Stimulated activated CD8-positive, alpha-beta memory T cell treated with anti-CD3 and anti-CD28 coated beads, Interleukin-12 subunit alpha, Interleukin-12 subunit beta, amount 100 ng/mL, for 24 hours (primary cell): ENCODE data around the gene MPZL1.

ENCODE experiments used
- DNase-seq: peaks from one replicate; pipeline ENCODE4 v3.0.0-alpha.2; 2020; ENCODE audit errors: extremely low read depth

Gene MPZL1

DNA sequence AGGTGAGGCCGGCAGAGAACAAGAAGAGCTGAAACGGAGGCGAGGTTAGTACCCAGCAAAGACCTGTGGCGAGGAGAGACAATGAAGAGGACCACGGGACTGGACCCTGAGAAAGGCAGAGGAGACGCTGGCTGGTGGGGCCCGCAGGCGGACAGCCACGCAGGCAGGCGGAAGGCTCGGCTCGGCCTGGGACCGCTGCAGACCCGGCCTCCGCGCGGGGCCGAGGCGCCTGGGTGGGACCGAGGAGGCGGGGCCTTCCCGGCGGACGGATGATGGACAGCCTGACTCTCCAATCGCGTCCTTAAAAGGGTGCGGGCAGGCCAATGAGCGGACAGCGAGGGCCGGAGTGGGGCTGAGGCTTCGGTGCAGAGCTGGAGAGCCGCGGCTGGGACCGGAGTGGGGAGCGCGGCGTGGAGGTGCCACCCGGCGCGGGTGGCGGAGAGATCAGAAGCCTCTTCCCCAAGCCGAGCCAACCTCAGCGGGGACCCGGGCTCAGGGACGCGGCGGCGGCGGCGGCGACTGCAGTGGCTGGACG is at the start of gene MPZL1:
Gene MPZL1 (plus strand): TSS at position 366 of the 535 bp plus-strand sequence. CDS start 170 bp downstream, outside the sequence.
- DNase-seq: peak; percentile 74

DNA sequence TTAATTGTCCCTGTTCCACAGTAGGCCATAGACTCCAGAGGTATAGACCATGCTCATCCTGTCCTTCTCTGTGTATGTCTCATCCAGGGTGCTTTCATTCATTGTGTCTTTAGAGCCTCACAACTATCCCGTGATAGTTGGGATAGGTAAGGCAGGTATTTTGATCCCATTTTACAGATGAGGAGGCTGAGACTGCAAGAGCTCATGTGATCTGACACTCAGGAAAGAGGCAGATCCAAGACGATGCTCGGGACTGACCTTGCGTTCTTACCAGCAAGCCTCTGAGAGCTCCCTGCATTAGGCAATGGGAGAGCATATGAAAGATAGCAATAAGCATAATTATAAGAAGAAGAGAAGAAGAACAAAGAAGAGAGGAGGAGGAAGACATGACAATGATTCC is 49.0 kb upstream of the MPZL1 start:
- no peak for DNase-seq

DNA sequence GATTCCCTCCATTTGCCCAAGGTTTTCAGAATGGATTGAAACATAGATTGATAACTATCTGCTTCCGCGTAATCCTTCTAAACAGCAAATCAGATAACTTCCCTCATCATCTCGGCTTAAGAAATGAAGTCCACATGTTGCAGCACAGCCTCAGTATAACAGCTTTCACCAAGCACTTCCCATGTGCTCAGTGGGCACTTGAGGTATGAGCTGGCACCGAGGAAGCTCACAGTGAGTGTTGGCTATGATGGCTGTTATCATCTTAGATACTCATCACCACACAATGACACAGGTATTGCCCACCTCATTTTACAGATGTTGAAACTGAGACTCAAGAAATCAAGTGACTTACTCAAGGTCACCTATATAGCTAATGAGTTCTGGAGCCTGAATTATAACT is 48.5 kb upstream of the MPZL1 start:
- DNase-seq: no peak

DNA sequence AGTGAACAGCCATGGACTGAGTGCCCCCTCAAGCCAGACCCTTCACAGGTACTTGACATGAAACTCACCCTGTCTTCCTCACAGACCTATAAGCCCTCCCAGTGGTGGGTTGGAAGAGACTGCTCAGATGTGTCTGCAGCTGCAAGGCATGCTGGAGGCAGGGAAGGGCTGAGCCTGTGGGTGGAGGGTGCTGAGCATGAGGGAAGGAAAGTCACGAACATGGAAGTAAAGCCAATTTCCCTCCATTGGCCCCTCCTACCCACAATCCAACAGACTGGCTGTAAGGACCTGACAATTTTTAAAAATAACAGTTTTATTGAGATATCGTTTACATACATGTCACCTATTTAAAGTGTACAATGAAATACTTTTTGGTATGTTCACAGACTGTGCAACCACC is 47.6 kb upstream of the MPZL1 start:
- DNase-seq: no peak

DNA sequence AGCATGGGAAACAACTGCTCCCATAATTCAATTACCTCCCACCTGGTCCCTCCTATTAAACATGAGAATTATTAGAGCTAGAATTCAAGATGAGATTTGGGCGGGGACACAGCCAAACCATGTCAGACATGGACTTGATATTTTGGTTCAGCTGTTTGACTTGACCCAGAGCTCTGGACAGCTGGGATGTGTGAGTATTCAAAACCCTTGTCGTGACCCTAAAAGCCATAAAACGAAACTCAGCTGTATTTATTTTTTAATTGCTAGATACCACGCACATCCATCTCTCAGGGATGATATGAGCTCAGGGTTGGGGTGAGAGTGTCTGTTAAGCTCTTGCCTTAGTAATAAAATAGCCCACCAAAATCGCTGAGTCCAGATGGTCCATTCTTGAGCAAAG is 46.3 kb upstream of the MPZL1 start:
- DNase-seq: no peak

DNA sequence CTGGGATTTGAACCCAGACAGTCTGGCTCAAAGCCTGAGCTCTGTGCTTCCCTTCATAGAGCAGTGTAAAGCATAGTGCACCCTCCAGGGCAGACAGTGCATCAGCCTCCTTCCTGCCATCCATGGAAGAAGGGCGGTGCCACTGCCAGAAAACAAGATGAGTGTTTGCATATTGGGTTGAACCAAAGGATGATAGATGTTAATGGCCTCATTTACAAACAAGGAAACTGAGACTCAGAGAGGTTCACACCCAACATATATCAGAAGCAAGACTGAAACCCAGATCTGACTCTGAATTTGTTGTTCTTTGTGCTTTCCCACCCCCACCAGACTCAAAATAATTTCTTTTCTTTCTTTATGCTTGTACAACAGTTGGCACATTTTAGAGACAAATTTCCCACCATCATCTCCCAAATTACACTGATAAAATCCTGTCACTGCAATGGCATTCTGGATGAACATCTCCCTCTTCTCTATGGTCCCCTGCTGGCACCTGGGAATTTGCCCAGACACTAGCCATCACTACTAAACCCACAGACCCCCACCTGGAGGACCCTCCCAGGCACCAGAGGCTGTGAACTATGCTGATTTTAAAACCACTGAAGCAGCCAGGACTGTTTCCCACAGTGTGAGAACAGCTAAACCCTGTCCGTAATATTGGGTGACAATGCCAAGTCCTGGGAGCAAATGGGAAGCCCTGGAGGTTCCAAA is 45.4 kb upstream of the MPZL1 start:
- no peak for DNase-seq

DNA sequence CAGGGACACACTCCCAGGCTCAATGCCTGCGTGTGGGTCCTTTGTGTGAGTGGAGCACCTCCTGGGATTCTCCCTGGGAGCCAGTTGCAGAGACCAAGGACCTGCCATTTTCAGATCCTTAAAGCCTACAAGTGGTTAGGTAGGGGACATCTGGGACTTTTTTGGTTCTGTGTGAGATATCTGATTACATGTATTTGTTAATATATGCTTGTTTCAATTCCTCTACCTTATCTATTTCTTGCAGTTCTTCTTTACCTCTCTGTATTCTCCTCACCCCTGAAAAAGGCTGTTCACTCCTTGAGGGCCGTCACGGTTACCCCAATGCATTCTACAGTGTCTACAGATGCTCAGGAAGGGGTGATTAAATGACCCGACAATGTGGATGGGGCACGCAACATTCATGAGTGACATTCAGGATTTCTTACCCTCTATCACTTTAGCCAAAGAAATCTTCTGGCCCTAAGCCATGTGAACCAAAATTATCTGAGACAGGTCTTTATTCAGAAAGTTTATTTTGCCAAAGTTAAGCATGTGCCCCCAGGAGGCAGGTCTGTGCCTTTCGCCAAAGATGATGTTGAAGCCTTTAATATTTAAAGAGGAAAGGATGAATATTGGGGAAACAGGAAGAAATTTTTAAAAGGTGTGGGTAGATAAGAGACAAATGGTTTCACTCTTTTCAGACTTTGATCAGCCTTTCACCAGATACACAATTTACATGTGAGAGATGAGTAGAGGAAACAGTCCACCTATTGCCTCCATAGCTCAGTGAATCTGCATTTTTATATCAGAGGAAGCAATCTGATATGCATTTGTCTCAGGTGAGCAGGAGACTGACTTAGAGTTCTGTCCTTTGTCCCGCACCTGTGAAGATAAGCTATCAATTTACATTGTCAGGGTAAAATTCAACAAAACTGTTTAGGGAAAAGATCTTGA is 44.6 kb upstream of the MPZL1 start:
- DNase-seq: no peak

DNA sequence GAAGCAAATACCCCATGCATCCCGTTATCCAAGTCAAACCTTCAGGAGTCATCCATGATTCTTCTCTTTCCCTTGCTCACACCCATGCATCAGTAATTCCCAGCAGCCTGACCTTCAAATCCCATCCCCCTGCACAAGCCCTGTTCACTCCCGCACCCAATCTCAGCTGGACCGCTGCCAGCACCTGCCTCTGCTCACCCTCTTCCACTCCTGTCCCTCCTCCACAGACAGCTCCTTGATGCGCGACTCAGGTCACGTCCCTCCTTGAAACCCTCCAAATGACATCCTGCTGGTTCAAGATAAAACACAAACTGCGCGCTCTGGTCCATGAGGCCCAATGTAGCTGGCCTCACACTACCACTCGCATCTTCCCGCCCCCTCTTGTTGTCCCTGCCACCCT is 43.4 kb upstream of the MPZL1 start:
- DNase-seq: no peak

DNA sequence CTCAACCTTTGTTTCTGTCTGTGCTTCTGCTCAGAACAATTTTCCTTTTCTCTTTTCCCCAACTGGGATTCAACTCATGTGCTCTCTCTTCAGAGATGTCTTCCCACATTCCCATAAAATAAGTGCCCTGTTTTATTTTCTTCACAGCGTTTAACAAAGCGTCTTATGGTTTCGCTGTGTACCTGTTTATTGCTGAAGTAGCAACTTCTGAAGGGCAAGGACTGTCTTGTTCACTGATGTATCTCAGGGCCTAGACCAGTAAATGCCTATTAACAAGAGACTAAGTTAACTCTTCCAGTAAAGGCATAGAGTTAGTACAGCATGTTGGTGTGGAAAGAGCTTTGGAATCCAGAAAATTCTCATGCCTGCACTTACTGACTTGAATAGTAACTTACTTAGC is 42.9 kb upstream of the MPZL1 start:
- DNase-seq: no peak

DNA sequence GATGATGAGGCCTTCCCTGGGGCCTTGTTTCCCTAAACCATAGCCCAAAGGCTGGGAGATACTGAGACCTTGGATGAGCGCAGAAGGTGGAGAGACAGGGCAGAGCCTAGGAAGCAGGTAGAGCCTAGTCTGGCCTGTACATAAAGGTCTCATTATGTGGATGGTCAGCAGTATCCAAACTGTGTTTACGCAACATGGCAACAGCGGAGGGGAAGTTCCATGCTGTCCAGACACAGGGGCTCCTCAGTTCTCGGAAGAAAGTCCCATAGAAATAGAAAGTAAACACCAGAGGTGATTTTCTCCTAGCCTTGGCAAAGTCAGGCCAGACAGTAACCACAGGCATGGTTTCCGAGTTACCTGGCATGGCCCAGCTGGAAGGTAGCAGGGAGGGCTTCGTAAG is 42.1 kb upstream of the MPZL1 start:
- DNase-seq: no peak

DNA sequence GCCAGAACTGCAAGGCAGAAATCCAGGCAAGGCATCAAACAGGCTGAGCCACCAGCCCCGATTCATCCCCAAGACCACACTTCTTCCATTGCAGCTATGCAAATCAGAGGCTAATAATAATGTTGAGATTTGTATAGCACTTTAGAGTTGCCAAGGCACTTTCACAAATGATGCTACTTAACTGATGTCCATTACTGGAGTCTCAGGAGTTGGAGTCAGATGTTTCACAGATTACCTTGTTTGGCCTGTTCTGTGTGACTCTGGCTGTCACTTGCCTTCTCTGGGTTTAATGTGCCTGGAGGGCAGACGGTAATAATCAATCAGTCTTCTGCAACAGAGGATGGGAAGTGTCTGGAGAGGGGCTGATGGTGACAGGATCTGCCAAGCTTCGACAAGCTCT is 40.8 kb upstream of the MPZL1 start:
- DNase-seq: no peak

DNA sequence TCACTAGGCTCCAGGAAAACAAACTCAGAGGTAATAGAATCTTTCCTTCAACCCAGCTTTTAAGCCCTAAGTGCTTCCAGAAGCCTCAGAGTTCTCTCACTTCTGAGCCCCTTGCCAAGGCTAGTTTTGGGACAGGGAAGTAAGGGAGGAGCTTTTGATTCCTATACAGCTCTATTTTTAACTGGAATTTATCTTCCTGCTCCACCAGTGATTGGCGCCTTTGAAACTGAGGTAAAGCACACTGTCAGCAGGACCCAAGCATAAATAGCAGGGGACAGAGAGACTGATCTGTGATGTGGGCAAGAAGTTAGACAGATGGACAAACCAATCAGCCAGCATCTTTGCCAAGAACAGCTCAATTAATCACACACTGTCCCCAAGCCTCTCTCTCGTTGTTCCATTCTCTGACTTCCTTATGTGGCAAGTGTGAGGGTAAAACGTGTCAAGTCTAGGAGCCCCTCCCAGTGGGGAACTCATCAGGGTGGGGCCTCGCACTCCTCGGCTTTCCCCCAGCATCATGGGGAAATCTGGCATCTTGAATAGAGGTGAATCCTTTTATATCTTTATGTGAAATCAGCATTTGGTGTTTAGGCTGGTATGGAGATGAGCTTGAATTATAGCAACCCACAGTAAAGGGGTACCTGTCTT is 40.2 kb upstream of the MPZL1 start:
- no peak for DNase-seq

DNA sequence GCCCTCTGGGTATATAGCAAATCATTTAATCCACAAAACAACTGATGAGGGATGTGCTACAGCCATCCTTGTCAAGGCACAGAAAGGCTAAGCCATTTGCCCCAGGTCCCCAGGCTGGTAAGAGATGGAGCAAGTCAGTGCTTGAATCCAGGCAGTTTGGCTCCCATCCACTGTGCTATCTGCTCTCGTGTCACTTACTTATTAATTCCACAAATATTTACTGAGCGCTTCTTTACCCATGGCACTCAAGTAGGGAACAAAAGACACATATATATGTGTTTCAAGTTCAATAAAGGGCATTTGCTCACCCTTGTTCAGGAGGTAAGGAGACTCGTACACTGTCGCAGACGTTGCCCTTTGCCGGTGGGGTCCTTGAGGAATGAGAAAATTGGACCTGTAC is 38.6 kb upstream of the MPZL1 start:
- no peak for DNase-seq

DNA sequence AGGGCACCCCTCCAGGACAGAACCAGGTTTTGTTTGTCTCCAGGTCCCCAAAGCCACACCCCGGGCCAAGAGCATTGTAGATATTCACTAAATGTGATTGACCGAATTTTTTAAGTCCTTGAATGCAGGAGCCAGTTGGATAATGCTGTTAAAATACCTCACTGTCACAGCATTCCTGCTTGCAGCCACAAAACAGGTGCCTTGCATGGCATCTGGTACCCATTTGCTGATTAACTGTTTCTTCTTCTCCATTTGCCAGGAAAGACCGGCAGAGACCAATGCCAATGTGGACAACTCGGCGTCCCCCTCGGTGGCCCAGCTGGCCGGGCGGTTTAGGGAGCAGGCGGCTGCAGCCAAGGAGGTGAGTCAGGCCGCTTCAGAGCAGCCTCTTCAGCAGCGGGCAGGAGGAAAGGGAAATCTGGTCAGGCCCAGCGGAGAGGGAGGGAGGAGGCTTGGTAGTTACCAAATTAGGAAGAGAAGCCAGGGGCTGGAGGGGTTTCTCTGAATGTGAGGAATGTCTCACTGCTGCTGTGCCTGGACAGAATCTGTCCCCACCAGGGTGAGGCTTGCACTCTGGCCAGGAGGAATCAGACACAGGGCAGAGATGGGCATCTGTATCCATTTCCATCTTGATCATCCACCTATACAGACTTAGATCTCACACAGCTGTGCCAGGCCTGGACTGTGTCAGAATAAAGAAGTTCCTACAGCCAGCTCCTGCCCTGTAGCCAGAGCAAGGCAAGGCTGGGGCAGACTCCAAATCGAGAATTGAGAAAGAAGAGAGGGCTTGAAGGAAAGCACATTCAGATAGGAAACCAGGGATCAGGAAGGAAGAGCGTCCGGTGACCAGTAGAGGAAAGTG is 37.9 kb upstream of the MPZL1 start:
- no peak for DNase-seq

DNA sequence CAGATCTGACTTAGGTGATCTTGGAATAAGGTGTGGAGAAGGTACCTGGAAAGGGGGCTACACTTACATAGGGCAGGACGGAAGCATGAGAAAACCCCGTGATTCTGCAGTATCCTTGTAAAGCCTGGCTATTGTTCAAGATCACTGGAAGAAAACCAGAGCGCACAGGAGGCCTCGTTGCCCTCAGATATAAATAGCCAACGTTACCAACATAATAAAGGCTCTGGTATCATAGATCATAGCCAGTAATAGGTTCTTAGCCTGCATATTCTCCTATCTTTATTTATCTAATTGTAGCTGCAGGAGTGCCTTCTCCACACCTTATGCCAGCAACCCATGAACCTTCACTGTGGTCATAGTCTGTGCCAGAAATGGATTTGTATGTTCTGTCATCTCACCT is 35.9 kb upstream of the MPZL1 start:
- no peak for DNase-seq

DNA sequence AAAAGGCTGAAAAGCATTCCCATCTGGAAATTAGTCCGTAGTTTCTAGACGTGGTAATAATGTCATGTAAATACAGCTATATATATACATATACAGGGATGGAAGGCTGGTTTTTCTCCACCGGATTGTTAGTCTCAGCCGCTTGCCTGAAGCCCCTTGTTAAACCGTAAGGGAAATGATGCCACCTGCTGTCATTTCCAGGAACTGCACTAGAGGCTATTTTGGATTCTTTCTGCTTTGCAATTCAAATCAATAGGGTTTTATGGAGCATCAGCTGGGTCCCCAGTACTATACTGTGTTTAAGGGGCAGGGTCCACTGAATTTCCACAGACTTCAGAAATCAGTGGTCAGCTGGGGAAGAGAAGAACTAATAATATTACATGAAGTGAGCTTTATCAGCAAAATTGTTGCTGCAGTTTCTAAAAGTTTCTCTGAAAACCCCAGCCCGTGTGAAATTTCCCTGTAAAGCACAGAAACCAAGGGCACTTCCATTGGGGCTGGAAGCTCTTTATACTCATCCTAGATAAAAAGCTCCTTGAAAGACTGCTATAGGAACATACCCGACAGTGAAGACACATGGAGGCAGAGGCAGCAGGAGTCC is 33.8 kb upstream of the MPZL1 start:
- peak; percentile 32 for DNase-seq

DNA sequence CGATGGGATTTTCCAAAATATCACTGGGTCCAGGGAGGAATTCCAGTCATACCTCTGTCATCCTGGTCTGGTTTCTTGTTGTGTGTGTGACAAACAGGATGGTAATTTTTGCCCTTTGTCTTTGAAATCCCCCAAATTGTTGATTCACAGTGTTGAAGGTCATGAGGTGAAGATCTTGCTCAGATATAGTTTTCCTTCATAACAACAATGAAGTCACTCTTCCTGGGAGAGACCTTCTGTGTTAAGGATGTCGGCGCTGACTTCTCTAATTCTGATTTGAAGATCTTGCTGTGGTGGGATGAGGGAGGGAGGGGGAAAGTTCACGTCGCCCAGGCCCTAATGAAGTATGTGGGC is 32.2 kb upstream of the MPZL1 start:
- no peak for DNase-seq

DNA sequence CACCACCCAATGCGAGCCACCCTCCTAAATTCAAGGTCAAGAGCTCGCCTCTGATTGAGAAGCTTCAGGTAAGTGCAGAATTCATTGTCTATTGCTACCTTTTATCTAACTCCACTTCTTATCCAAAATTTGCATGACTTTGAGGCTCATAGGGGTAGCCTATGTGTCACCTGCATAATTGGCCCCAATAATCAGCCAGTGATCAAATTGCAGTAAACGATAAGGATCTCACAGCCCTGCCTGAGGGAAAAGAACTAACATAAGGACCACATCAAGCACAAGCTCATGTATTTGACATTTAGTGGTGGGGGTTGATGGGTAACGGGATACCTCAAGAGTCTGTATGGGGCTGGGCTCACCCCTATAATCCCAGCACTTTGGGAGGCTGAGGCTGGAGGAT is 31.7 kb upstream of the MPZL1 start:
- no peak for DNase-seq

DNA sequence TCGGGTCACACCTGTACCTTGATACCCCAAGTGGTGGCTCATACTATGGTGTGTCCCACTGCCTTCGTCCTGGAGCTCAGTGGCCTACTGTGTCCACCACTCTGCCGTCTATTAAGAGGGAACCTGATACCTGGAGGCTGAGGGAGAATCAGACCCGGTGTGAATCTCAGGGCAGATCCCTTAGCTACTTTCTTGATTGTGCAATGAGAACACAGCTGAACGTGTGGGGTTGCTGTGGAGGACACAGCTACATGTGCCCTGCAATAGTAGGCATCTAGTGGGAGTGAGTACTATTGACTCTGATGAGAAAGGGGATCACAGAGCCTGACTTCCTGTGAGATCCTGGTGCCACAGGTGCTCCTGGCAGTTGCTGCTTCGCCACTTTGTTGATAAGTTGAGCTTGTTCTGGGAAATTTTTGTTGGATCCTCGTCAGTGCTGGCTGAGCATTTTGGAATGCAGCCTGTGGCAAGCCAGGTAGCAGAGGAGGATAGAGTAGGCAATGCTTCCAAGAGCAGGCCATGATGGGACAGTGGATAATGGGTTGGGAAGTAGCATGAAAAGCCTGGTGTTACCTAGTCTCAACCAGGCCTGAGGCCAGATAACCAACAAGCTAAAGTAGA is 28.2 kb upstream of the MPZL1 start:
- no peak for DNase-seq

DNA sequence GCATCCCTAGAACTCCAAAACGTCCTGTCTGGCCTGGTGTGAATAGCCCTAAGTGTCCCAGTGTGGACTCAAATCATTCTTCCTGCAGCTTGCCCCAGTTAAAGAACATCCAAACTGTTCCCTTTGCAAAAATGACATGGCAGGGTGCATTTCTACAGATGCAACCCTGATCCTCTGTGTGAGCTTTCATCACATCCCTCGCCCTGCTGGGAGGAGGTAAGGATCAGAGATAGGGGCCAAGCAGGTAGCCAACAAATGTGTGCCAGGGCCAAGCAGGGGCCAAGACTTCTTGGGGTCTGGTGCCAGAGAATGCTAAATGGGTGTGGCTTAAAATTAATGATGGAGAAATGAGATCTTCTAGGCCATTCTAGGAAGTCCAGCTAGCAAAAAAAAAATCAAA is 27.1 kb upstream of the MPZL1 start:
- DNase-seq: no peak

DNA sequence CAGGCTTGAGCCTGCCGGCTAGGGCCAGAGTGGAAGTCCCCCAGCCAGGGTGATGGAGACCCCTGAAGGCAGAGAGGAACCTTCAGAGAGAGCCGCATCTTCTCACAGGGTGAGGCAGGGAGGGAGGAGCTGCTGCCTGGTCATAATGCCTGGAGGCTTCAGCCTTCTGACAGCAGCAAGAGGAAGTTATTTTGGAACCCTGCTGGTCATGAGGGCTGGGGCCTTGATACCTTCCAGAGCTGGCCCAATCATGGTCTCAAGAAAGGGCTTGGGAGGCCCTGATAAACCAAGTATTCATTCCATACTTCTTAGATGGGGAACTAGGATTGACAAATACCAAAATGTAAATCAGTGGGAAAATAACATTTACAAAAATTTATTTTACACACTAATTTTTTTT is 26.6 kb upstream of the MPZL1 start:
- DNase-seq: no peak
